Cardiac muscle cell (in vitro differentiated cells and primary cell): ENCODE data around the gene NTMT1. TPM values are rescaled to one million over a fixed set of nuclear protein-coding genes. Genes with fewer than 3 reads are reported as not detected.
A peak's percentile ranks its signal among the peaks of the same experiment; 100 is the strongest.

ENCODE experiments used
- DNase-seq, 2 donors: peaks; one replicate each; pipeline versions ENCODE4 v3.0.0 to v3.0.0-alpha.2; 2010 to 2017; ENCODE audit warnings: low read depth in 1 of 2, low spot score in 1 of 2
- H3K27ac ChIP-seq: fragments of 200-600 bp; sonication (generic); 2 replicates; pipeline ENCODE4 v1.5.1; 2016
- H3K27me3 ChIP-seq: fragments of 200-600 bp; sonication (generic); 2 replicates; pipeline ENCODE4 v1.6.0; 2016; ENCODE audit warnings: control low read depth
- H3K36me3 ChIP-seq: fragments of 200-600 bp; sonication (generic); 2 replicates; pipeline ENCODE4 v1.5.1; 2016; ENCODE audit warnings: control low read depth
- H3K4me1 ChIP-seq: fragments of 200-600 bp; sonication (generic); 2 replicates; pipeline ENCODE4 v1.8.1; 2017; ENCODE audit warnings: low read depth, mild to moderate bottlenecking, mixed run types
- H3K4me3 ChIP-seq: fragments of 200-600 bp; sonication (generic); 2 replicates; pipeline ENCODE4 v1.5.1; 2016; ENCODE audit warnings: mild to moderate bottlenecking
- H3K9me3 ChIP-seq: fragments of 200-600 bp; sonication (generic); 2 replicates; pipeline ENCODE4 v1.5.1; 2017; ENCODE audit warnings: low read depth, mild to moderate bottlenecking, control low read depth
- CTCF ChIP-seq: IDR thresholded peaks from 2 replicates; pipeline ENCODE4 v1.5.1; 2012; ENCODE audit warnings: low read depth, mild to moderate bottlenecking, low read length
- polyA plus RNA-seq: library from polyadenylated mRNA; unstranded; fragments of >200 nt; fragmentation: Nextera tagmentation; extraction: Ambion mirVana; gene quantifications from 2 replicates; pipeline ENCODE4 v1.2.1, GENCODE V29; 2016
- total RNA-seq: library from RNA; depleted of rRNA; stranded (reverse); fragments of >200 nt; gene quantifications from 2 replicates; pipeline ENCODE4 v1.2.3, GENCODE V29; 2016

Gene NTMT1
- total and polyA plus RNA-seq, 2 experiments from 2014 or later = 35.2 to 77.6 TPM

- TF ChIP-seq CTCF = no peak
- Histone ChIP-seq H3K36me3 (no peaks in the 10 kb centered on the region), H3K27me3 (no peaks in the 10 kb centered on the region), H3K4me3 (no peak overlapping the region), H3K9me3 (no peaks in the 10 kb centered on the region), H3K4me1 (no peaks in the 10 kb centered on the region), H3K27ac (no peak overlapping the region)
- no peak for DNase-seq
Observed at GRCh38 chr9:129672702-129673101, 46.7 kb downstream of the NTMT1 start.

GRCh38 chr9:129673602-129674001, 47.6 kb downstream of the NTMT1 start:
- Histone ChIP-seq H3K4me1 (peaks cover 6% of the 10 kb centered on the region), H3K27ac (no peak overlapping the region), H3K36me3 (no peaks in the 10 kb centered on the region), H3K27me3 (no peaks in the 10 kb centered on the region), H3K9me3 (no peaks in the 10 kb centered on the region), H3K4me3 (no peak overlapping the region)
- no peak for TF ChIP-seq CTCF
- DNase-seq = no peak

GRCh38 chr9:129674229-129674628, 48.3 kb downstream of the NTMT1 start:
- no peaks in the 10 kb centered on the region for H3K9me3 ChIP-seq

GRCh38 chr9:129675620-129676019, 49.7 kb downstream of the NTMT1 start:
- Histone ChIP-seq H3K27ac (no peak overlapping the region), H3K4me1 (peaks cover 7% of the 10 kb centered on the region), H3K4me3 (no peak overlapping the region), H3K9me3 (no peaks in the 10 kb centered on the region), H3K36me3 (no peaks in the 10 kb centered on the region), H3K27me3 (no peaks in the 10 kb centered on the region)
- TF ChIP-seq CTCF = no peak
- DNase-seq = peak in 1 of 2 donors; percentile 10

More at GRCh38 chr9:129674229-129674628, 48.3 kb downstream of the NTMT1 start:
- Histone ChIP-seq H3K4me1 (peaks cover 7% of the 10 kb centered on the region), H3K27ac (no peak overlapping the region), H3K4me3 (no peak overlapping the region), H3K27me3 (no peaks in the 10 kb centered on the region), H3K36me3 (no peaks in the 10 kb centered on the region)
- DNase-seq = no peak
- TF ChIP-seq CTCF = no peak

- no peak for TF ChIP-seq CTCF
- Histone ChIP-seq H3K9me3 (no peaks in the 10 kb centered on the region), H3K27me3 (no peaks in the 10 kb centered on the region), H3K27ac (no peak overlapping the region), H3K4me1 (peaks cover 7% of the 10 kb centered on the region), H3K36me3 (no peaks in the 10 kb centered on the region), H3K4me3 (no peak overlapping the region)
- DNase-seq = no peak
Observed at GRCh38 chr9:129676287-129676686, 50.3 kb downstream of the NTMT1 start.

GRCh38 chr9:129676975-129677374, 51.0 kb downstream of the NTMT1 start:
- Histone ChIP-seq H3K36me3 (no peaks in the 10 kb centered on the region), H3K9me3 (no peaks in the 10 kb centered on the region), H3K27me3 (no peaks in the 10 kb centered on the region), H3K27ac (no peak overlapping the region), H3K4me1 (peaks cover 7% of the 10 kb centered on the region), H3K4me3 (no peak overlapping the region)
- no peak for TF ChIP-seq CTCF
- no peak for DNase-seq
